Neuronal stem cell (in vitro differentiated cells): ENCODE results near the gene ANKK1.

Source experiments
- DNase-seq: peaks from one replicate; pipeline ENCODE4 v3.0.0-alpha.2; 2013; ENCODE audit warnings: low spot score
- H2AFZ ChIP-seq: one replicate; pipeline ENCODE4 v1.6.1; 2013; ENCODE audit warnings: mild to moderate bottlenecking, low read length, inconsistent platforms
- H2AK5ac ChIP-seq: 2 replicates; pipeline ENCODE4 v1.6.1; 2013; ENCODE audit warnings: low read depth, mild to moderate bottlenecking, inconsistent platforms, low read length, moderate library complexity, mixed read lengths
- H2BK120ac ChIP-seq: 2 replicates; pipeline ENCODE4 v1.6.1; 2013; ENCODE audit warnings: low read depth, mild to moderate bottlenecking, inconsistent platforms, low read length, moderate library complexity, mixed read lengths
- H2BK12ac ChIP-seq: one replicate; pipeline ENCODE4 v1.6.1; 2013; ENCODE audit warnings: low read length, inconsistent platforms
- H2BK15ac ChIP-seq: 2 replicates; pipeline ENCODE4 v1.6.1; 2013; ENCODE audit warnings: mild to moderate bottlenecking, low read length, inconsistent platforms, mixed read lengths
- H2BK5ac ChIP-seq: one replicate; pipeline ENCODE4 v1.6.1; 2013; ENCODE audit warnings: inconsistent platforms, mild to moderate bottlenecking, low read length, moderate library complexity
- H3K14ac ChIP-seq: one replicate; pipeline ENCODE4 v1.6.1; 2013; ENCODE audit warnings: low read length, inconsistent platforms
- H3K18ac ChIP-seq: 2 replicates; pipeline ENCODE4 v1.6.1; 2013; ENCODE audit warnings: low read length, inconsistent platforms
- H3K23ac ChIP-seq: 2 replicates; pipeline ENCODE4 v1.6.1; 2013; ENCODE audit warnings: low read depth, mild to moderate bottlenecking, mixed read lengths, low read length, inconsistent platforms; ENCODE audit not compliant: poor library complexity
- H3K27ac ChIP-seq: replicated peaks from 3 replicates; pipeline ENCODE4 v1.5.1; 2013; ENCODE audit warnings: low read length, inconsistent platforms
- H3K27me3 ChIP-seq, 3 experiments: 2 replicates each; pipeline ENCODE4 v1.6.1; 2013; ENCODE audit warnings: low read length in 3 of 3, mild to moderate bottlenecking in 2 of 3, inconsistent platforms in 1 of 3, low read depth in 1 of 3, mixed read lengths in 1 of 3, moderate library complexity in 1 of 3; ENCODE audit not compliant: control insufficient read depth in 3 of 3, insufficient read depth in 3 of 3
- H3K36me3 ChIP-seq, 2 donors: replicated peaks in 1 of 2; 2 replicates each; pipeline ENCODE4 v1.6.1; 2013; ENCODE audit warnings: low read length in 2 of 2; ENCODE audit not compliant: control insufficient read depth in 2 of 2, insufficient read depth in 2 of 2
- H3K4ac ChIP-seq: 2 replicates; pipeline ENCODE4 v1.6.1; 2013; ENCODE audit warnings: inconsistent platforms, mild to moderate bottlenecking, low read length, moderate library complexity
- H3K4me1 ChIP-seq, 2 donors: 1 replicate in 1 of 2; 2 replicates in 1 of 2; pipeline ENCODE4 v1.6.1; 2013; ENCODE audit warnings: low read length in 2 of 2, low read depth in 1 of 2; ENCODE audit not compliant: control insufficient read depth in 2 of 2, insufficient read depth in 1 of 2
- H3K4me2 ChIP-seq: one replicate; pipeline ENCODE4 v1.6.1; 2013; ENCODE audit warnings: mild to moderate bottlenecking, low read length, inconsistent platforms; ENCODE audit not compliant: insufficient read depth, poor library complexity, severe bottlenecking
- H3K4me3 ChIP-seq, 2 donors: 2 replicates each; pipeline ENCODE4 v1.5.1; 2013; ENCODE audit warnings: low read length in 2 of 2, mild to moderate bottlenecking in 2 of 2, inconsistent platforms in 1 of 2, moderate library complexity in 1 of 2
- H3K79me1 ChIP-seq: one replicate; pipeline ENCODE4 v1.6.1; 2013; ENCODE audit warnings: low read depth, mild to moderate bottlenecking, inconsistent platforms, low read length, moderate library complexity
- H3K9ac ChIP-seq: one replicate; pipeline ENCODE4 v1.6.1; 2013; ENCODE audit warnings: mild to moderate bottlenecking, low read depth, low read length, inconsistent platforms; ENCODE audit not compliant: poor library complexity
- H3K9me3 ChIP-seq, 2 donors: replicated peaks in 1 of 2; 2 replicates each; pipeline versions ENCODE3 to v1.6.1; 2013; ENCODE audit warnings: low read length in 2 of 2, mild to moderate bottlenecking in 2 of 2, inconsistent platforms in 1 of 2, low read depth in 1 of 2, mixed read lengths in 1 of 2, moderate library complexity in 1 of 2; ENCODE audit not compliant: control insufficient read depth in 2 of 2, insufficient read depth in 1 of 2
- H4K8ac ChIP-seq: one replicate; pipeline ENCODE4 v1.6.1; 2013; ENCODE audit warnings: low read depth, mild to moderate bottlenecking, inconsistent platforms, low read length, moderate library complexity
- H4K91ac ChIP-seq: one replicate; pipeline ENCODE4 v1.6.1; 2013; ENCODE audit warnings: low read length, low read depth, mild to moderate bottlenecking, inconsistent platforms; ENCODE audit not compliant: poor library complexity
- WGBS, 2 donors: extraction: QIAGEN DNeasy Blood & Tissue Kit; methylation state at CpG; one replicate each; pipeline ENCODE4 v1.1.7; 2013; ENCODE audit warnings: missing lambda C conversion rate in 2 of 2, mixed read lengths in 1 of 2; ENCODE audit not compliant: insufficient read length in 2 of 2, insufficient replicate concordance in 1 of 2; ENCODE audit errors: extremely low coverage in 2 of 2; 5-methylcytosine and 5-hydroxymethylcytosine counted together

The ANKK1 gene

DNA sequence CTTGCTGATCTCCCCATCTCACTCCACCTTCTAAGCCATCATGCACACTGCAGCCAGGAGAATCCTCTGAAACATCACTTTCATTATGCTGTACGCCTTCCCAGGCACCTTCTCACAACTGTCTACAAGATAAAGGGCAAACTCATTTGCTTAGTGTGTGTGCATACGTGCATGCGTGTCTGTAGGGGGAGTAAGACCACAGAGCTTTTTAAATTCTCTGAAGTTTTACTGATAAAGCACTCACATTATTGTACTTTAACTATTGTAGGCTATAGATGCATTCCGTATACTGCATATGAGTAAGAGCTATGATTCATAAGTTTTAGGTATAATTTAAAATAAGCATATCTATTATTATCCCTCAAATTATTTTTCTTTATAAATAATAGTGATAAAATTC lies 15.3 kb upstream of the ANKK1 start:
- Histone ChIP-seq H3K14ac (no peak overlapping the region), H2BK5ac (no peak overlapping the region), H3K36me3 (no peaks in the 10 kb centered on the region), H3K9ac (no peak overlapping the region), H4K91ac (no peak overlapping the region), H3K79me1 (no peaks in the 10 kb centered on the region), H2BK120ac (no peak overlapping the region), H3K18ac (no peak overlapping the region), H3K23ac (no peak overlapping the region), H3K27me3 (no peaks in the 10 kb centered on the region), H3K4me2 (no peak overlapping the region), H3K4ac (no peak overlapping the region), H2BK12ac (no peak overlapping the region), H3K4me3 (no peak overlapping the region), H3K27ac (no peak overlapping the region), H2AFZ (no peak overlapping the region), H4K8ac (no peak overlapping the region), H2BK15ac (no peak overlapping the region), H3K4me1 (no peaks in the 10 kb centered on the region), H3K9me3 (no peaks in the 10 kb centered on the region), H2AK5ac (no peak overlapping the region)
- no peak for DNase-seq
- WGBS, 2 donors = no CpG with 5 or more reads among the region's 4 CpGs

GRCh38 chr11:113373306-113373705 lies 14.3 kb upstream of the ANKK1 start:
- Histone ChIP-seq H3K23ac (no peak overlapping the region), H4K8ac (no peak overlapping the region), H3K9me3 (no peaks in the 10 kb centered on the region), H3K27ac (no peak overlapping the region), H4K91ac (no peak overlapping the region), H2BK15ac (no peak overlapping the region), H2BK120ac (no peak overlapping the region), H3K18ac (no peak overlapping the region), H3K4ac (no peak overlapping the region), H3K14ac (no peak overlapping the region), H2BK5ac (no peak overlapping the region), H2AFZ (no peak overlapping the region), H2BK12ac (no peak overlapping the region), H3K4me1 (no peaks in the 10 kb centered on the region), H3K4me2 (no peak overlapping the region), H2AK5ac (no peak overlapping the region), H3K27me3 (no peaks in the 10 kb centered on the region), H3K36me3 (no peaks in the 10 kb centered on the region), H3K4me3 (no peak overlapping the region), H3K79me1 (no peaks in the 10 kb centered on the region), H3K9ac (no peak overlapping the region)
- WGBS, 2 donors = no CpG with 5 or more reads among the region's 3 CpGs
- no peak for DNase-seq

- H3K4me3 ChIP-seq = no peak overlapping the region
- no peaks in the 10 kb centered on the region for H3K9me3 ChIP-seq
- H2BK5ac ChIP-seq = no peak overlapping the region
- H2AK5ac ChIP-seq = no peak overlapping the region
- DNase-seq = no peak
- no peak overlapping the region for H3K23ac ChIP-seq
- no peak overlapping the region for H2BK15ac ChIP-seq
- H3K79me1 ChIP-seq = no peaks in the 10 kb centered on the region
- no peak overlapping the region for H2BK12ac ChIP-seq
- no peak overlapping the region for H2BK120ac ChIP-seq
- WGBS, 2 donors = no CpG with 5 or more reads among the region's 10 CpGs
- H3K4me1 ChIP-seq = no peaks in the 10 kb centered on the region
- no peaks in the 10 kb centered on the region for H3K27me3 ChIP-seq
- no peak overlapping the region for H3K4me2 ChIP-seq
- H3K18ac ChIP-seq = no peak overlapping the region
- H3K14ac ChIP-seq = no peak overlapping the region
- H3K27ac ChIP-seq = no peak overlapping the region
- H4K91ac ChIP-seq = no peak overlapping the region
- no peak overlapping the region for H2AFZ ChIP-seq
- H3K9ac ChIP-seq = no peak overlapping the region
- no peak overlapping the region for H3K4ac ChIP-seq
- no peak overlapping the region for H4K8ac ChIP-seq
- H3K36me3 ChIP-seq = no peaks in the 10 kb centered on the region
Measured at GRCh38 chr11:113373981-113374560, 13.5 kb upstream of the ANKK1 start.

- H3K23ac ChIP-seq = no peak overlapping the region
- WGBS, 2 donors = no CpG with 5 or more reads among the region's 5 CpGs
- H3K27me3 ChIP-seq = no peaks in the 10 kb centered on the region
- no peaks in the 10 kb centered on the region for H3K9me3 ChIP-seq
- no peak overlapping the region for H3K4ac ChIP-seq
- no peak overlapping the region for H3K27ac ChIP-seq
- H3K79me1 ChIP-seq = no peaks in the 10 kb centered on the region
- no peak overlapping the region for H2AFZ ChIP-seq
- H2BK15ac ChIP-seq = no peak overlapping the region
- H3K36me3 ChIP-seq = no peaks in the 10 kb centered on the region
- no peak overlapping the region for H2AK5ac ChIP-seq
- no peaks in the 10 kb centered on the region for H3K4me1 ChIP-seq
- no peak overlapping the region for H3K18ac ChIP-seq
- DNase-seq = no peak
- H3K9ac ChIP-seq = no peak overlapping the region
- no peak overlapping the region for H2BK12ac ChIP-seq
- H3K4me2 ChIP-seq = no peak overlapping the region
- no peak overlapping the region for H4K91ac ChIP-seq
- no peak overlapping the region for H3K4me3 ChIP-seq
- H2BK120ac ChIP-seq = no peak overlapping the region
- no peak overlapping the region for H4K8ac ChIP-seq
- no peak overlapping the region for H2BK5ac ChIP-seq
- no peak overlapping the region for H3K14ac ChIP-seq
Measured at GRCh38 chr11:113375402-113375801, 12.2 kb upstream of the ANKK1 start.
